Stimulated activated CD4-positive, alpha-beta T cell treated with anti-CD3 and anti-CD28 coated beads, Interleukin-15, amount 100 ng/mL, for 48 hours (primary cell): ENCODE data around the gene CCDC88A.
"Not testable (repeated sequence)": the region's sequence is repeated elsewhere in the genome, so short reads cannot be mapped to it uniquely, and the experiment has no call there.

Experiments used
- DNase-seq, 2 donors: peaks; one replicate each; pipeline ENCODE4 v3.0.0-alpha.2; 2020; ENCODE audit warnings: low read depth in 2 of 2

The CCDC88A gene

GRCh38 chr2:55309446-55309845 lies 110.2 kb downstream of the CCDC88A start:
- DNase-seq = no peak

- no peak for DNase-seq
Observed at GRCh38 chr2:55302241-55302640, 117.4 kb downstream of the CCDC88A start.

- no peak for DNase-seq
Observed at GRCh38 chr2:55301277-55301676, 118.4 kb downstream of the CCDC88A start.

GRCh38 chr2:55296393-55296792 lies 123.3 kb downstream of the CCDC88A start:
- no peak for DNase-seq

GRCh38 chr2:55283083-55283482 lies 136.6 kb downstream of the CCDC88A start:
- no peak for DNase-seq

GRCh38 chr2:55282110-55282917 lies 137.3 kb downstream of the CCDC88A start:
- peak; percentile 77 to 83 for DNase-seq

- not testable (repeated sequence) for DNase-seq
Observed at GRCh38 chr2:55280851-55281546, 138.7 kb downstream of the CCDC88A start.

GRCh38 chr2:55279859-55280424 lies 139.7 kb downstream of the CCDC88A start:
- not testable (repeated sequence) for DNase-seq

- DNase-seq = not testable (repeated sequence)
Observed at GRCh38 chr2:55279214-55279835, 140.3 kb downstream of the CCDC88A start.

GRCh38 chr2:55277310-55277709 lies 142.3 kb downstream of the CCDC88A start:
- no peak for DNase-seq

GRCh38 chr2:55274346-55274745 lies 145.3 kb downstream of the CCDC88A start:
- not testable (repeated sequence) for DNase-seq

- DNase-seq = no peak
Observed at GRCh38 chr2:55269645-55269990, 150.0 kb downstream of the CCDC88A start.

- peak; percentile 87 to 88 for DNase-seq
Observed at GRCh38 chr2:55268907-55269644, 150.6 kb downstream of the CCDC88A start, which contains the start of gene MTIF2. Gene MTIF2 (minus strand): TSS chr2:55269231. CDS start chr2:55263858, 5,373 bp downstream.

GRCh38 chr2:55268288-55268906 lies 151.3 kb downstream of the CCDC88A start:
- DNase-seq = no peak

- not testable (repeated sequence) for DNase-seq
Observed at GRCh38 chr2:55259586-55259985, 160.1 kb downstream of the CCDC88A start.

- DNase-seq = no peak
Observed at GRCh38 chr2:55252832-55253231, 166.8 kb downstream of the CCDC88A start.

GRCh38 chr2:55247025-55247424 lies 172.6 kb downstream of the CCDC88A start:
- DNase-seq = no peak

- no peak for DNase-seq
Observed at GRCh38 chr2:55245411-55245810, 174.2 kb downstream of the CCDC88A start.

- no peak for DNase-seq
Observed at GRCh38 chr2:55242617-55243016, 177.0 kb downstream of the CCDC88A start.

GRCh38 chr2:55241582-55241981 lies 178.1 kb downstream of the CCDC88A start:
- not testable (repeated sequence) for DNase-seq

GRCh38 chr2:55239656-55240222 lies 179.9 kb downstream of the CCDC88A start:
- DNase-seq = no peak
